ENCODE data around the gene HEATR5A.
"Not testable (repeated sequence)": the region's sequence is repeated elsewhere in the genome, so short reads cannot be mapped to it uniquely, and the experiment has no call there.

HEATR5A gene

GRCh38 chr14:31420319-31421111 is at the start of gene HEATR5A:
Gene HEATR5A (minus strand): TSS chr14:31420550. CDS start chr14:31402975, 17,575 bp downstream.
- peak; percentile 90 for DNase-seq

- DNase-seq = no peak
These were observed 46.2 kb upstream of the HEATR5A start for GRCh38 chr14:31466554-31466953.

- DNase-seq = no peak
These were observed 44.8 kb upstream of the HEATR5A start for GRCh38 chr14:31465111-31465510.

DNA sequence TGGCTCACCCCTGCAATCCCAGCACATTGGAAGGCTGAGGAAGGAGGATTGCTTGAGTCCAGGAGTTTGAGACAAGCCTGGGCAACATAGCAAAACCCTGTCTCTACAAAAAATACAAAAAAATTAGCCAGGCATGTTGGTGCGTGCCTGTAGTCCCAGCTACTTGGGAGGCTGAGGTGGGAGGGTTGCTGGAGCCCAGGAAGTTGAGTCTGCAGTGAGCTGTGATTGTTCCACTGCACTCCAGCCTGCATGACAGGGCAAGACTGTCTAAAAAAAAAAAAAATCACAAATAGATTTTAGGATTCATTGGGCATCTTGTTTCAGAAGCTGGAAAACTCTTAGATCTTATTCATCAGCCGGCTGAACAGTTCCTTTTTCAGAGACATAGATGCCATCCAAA is 42.1 kb upstream of the HEATR5A start:
- DNase-seq = not testable (repeated sequence)

DNA sequence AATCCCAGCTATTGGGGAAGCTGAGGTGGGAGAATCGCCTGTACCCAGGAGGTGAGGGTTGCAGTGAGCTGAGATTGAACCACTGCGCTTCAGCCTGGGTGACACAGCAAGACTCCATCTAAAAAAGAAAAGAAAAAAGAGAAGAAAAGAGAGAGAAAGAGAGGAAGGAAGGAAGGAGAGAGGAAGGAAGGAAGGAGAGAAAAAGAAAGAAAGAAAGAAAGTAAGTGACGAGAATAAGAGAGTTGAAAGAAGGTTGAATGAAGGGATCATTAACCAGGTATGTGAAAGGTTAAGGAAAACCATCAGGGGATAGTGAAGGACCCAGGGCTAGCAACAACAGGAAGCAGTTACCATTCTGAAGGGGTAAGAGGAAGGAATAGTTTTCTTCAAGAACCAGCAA is 41.2 kb upstream of the HEATR5A start:
- DNase-seq = no peak

DNA sequence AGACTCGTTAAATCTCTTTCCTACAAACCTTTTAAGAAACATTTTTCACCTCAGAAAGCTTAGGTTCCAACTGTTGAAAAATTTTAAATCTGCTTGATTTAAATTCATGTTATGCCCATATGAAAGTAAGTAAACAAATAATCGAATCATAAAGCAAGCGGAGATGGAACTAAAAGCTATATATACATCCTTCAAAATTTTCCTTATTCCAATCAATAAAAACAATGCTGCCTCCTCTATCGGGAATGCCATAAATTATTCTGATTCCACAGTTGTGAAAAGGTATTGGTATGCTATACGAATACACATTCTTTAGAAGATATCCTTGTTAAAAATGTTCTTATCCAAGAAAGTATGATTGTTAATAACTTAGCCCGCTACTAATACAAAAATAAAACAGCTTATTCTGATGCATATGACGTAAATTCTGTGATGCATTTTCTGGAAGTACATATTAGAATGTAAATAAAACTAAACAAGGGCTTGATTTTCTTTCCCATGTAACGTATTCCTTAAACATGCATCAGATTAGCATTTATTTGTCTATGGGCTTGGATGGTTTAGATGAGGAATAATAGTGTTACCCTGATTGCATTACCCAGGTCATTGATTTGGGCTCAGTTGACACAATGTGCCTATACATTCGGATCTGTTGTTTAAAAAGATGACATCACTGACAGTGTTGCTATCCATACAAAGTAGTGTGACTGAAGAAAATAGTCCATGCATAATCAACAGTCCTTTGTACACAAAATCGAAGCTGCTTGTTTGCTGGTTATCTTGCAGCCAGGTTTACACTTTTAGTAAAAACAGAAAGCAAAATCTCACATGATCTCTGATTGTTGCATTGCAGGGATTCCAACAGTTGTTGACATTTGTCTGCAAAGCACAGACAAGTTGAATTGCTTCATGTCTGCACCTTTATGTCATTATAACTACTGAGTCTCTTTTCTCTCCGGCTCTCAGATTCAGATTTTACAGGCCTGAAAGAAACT is 37.6 kb upstream of the HEATR5A start:
- no peak for DNase-seq

DNA sequence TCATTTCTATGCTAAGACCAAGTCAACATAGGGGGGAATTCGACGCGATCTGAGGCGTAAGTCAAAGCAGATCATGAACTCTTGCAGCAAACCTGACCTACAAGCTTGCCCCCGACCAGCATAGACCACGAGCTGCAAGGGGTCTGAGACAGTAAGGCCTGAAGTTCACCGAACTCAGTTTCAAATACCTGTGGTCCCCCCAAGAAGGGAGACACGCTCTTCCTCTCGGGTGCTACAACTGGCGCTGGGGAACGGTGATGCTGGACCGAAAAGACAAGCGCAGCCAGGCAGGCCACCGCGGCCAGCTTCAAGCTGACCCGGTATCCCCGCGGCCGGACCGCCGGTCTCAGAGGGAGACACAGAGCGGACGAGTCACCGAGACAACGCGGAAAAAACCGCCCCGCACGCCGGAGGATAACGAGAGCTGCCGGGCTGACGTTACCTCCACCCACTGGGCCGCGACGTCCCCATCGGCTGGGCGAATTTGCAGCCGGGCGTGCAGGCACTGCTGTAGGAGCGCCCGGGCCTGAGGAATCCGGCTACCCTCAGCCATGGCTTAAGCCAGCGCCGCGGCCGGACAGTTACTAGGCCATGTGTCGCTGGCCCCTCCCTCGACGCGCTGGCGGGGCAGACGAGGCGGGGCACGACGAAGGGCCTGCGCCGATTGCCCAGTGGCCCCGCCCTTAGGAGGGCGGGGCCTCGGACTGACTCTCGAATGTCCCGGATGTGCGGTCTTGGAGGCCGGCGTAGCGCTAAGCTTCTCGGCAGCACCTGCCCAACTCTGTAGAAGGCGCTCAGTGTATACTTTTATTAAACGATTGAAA is 36.7 kb upstream of the HEATR5A start, which contains the start of gene DTD2:
DTD2 (minus strand) TSS at position 666 of the 824 bp plus-strand sequence; CDS start at position 553, 113 bp downstream.
- peak; percentile 92 for DNase-seq

- peak; percentile 20 for DNase-seq
These were observed 29.7 kb upstream of the HEATR5A start for GRCh38 chr14:31449971-31450610.

DNA sequence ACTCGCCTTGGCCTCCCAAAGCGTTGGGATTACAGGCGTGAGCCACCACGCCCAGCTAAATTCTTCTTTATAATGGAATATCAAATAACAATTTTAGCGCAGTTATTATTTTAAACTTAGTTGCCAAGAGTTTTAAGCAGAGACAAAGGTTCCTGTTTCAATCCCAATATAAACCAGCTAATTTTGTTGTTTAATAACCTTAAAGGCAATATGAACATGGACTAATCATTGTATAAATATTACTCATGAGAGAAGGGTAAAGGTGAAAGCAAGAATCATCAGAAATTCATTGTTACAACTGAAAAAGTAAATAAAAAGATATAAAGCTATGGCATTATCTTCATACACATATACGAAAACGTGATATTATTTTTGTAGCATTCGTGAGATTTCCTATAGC is 28.8 kb upstream of the HEATR5A start:
- no peak for DNase-seq

DNA sequence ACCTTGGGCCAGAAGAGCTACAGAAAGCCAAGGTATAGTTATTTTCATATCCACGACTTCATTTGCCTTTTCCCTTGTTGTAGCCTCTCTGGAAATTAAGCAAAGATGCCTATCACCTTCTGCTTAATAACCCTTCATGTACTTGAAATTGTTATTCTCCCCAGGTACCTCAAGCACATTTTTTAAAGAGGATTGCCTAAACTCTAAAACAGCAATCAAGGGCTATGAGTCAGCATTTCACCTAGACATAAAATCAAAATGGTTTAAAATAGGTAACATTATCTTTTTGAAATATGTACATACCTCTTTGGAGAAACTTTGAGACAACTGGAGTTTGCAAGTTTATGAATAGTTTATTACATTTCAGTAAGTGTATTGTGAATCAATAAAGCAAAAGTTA is 25.4 kb upstream of the HEATR5A start:
- no peak for DNase-seq

DNA sequence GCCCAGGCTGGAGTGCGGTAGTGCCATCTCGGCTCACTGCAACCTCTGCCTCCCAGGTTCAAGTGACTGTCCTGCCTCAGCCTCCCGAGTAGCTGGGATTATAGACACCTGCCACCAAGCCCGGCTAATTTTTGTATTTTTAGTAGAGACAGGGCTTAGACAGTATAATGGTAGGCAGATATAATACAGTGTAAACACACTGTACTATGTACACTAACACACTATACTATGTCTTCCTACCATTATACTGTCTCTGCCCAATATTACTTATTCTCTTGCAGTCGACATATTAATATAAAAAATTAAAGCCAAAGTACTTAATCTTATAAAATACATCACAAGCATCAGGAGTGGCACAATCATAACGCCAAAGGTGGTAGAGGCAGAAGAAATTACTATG is 21.9 kb upstream of the HEATR5A start:
- no peak for DNase-seq

GRCh38 chr14:31441273-31442111 is 21.1 kb upstream of the HEATR5A start:
- no peak for DNase-seq

DNA sequence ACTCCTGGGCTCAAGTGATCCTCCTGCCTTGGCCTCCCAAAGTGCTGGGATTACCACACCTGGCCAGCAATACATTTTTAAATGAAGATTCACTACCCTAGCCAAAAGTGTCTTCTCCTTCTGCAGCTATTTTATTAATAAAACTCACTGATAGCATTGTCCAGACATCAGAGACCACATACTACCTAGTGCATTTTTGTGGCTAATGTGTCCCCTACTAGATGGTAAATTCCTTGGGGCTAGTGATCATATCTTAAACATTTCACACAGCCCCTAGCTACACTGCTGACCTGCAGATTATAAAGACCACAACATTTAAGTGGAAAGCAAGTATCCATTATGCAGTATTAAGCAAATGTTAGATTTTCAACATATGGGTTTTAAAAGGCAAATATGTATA is 19.9 kb upstream of the HEATR5A start:
- DNase-seq = no peak

DNA sequence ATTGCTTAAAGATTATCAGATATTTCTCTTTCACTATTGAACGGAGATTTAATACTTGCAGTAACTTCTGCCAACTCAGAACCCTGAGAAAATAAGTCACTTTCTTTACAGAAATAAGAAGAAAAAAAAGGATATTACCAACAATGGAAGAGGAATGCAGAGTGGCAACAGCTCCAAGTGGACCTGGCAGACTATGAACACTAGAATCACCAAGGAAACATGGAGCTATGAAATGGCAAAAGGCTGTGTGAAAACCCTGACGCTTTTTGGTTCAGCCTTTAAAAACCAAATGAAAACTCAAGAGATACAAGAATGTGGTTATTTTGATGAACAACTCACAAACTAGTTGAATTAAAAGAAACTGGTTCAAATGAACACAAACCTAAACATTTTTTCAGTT is 19.2 kb upstream of the HEATR5A start:
- DNase-seq = no peak

GRCh38 chr14:31437045-31437691 is 16.8 kb upstream of the HEATR5A start:
- not testable (repeated sequence) for DNase-seq

DNA sequence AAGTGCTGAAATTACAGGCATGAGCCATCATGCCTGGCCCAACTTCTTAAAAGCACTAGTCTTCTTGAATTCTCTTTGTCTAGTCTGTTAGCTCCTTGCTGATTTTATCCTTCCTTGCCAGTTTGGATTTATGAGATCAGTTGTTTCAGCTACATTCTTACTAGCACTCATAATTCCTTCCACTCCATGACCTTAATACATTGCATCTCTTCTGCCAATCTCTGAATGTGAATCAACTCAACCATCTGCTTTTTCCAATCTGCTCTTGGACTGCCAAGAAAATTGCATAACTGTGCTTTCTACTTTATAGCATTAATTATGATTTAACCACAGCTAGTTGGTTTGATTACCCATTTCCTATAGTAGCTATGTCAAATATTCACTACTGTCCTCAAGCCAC is 14.9 kb upstream of the HEATR5A start:
- no peak for DNase-seq

DNA sequence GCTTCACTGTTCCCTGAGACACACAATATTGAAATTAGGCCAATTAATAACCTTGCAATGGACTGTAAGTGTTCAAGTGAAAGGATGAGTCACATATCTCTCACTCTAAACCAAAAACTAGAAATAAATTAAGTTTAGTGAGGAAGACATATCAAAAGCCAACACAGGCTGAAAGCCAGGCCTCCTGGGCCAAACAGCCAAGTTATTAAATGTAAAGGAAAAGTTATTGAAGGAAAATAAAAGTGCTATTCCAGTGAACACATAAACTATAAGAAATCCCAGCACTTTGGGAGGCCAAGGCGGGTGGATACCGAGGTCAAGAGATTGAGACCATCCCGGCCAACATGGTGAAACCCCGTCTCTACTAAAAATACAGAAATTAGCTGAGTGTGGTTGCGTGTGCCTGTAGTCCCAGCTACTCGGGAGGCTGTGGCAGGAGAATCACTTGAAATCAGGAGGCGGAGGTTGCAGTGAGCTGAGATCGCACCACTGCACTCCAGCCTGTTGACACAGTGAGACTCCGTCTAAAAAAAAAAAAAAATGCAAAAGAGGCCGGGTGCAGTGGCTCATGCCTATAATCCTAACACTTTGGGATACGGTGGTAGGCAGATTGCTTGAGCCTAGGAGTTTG is 10.4 kb upstream of the HEATR5A start:
- DNase-seq = no peak

DNA sequence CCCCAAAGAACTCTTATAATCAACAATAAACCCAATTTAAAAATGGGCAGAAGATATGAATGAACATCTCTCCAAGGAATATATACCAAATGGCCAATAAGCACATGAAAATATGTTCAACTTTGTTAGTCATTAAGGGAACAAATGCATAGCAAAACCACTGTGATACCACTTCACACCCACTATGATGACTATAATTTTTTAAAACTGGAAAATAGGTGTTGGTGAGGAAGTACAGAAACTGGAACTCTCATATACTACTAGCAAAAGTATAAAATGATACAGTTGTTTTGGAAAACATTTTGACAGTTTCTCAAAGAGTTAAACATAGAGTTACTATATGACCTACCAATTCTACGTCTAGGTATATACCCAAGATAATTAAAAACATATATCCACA is 9.4 kb upstream of the HEATR5A start:
- DNase-seq = no peak

- no peak for DNase-seq
These were observed 7.7 kb upstream of the HEATR5A start for GRCh38 chr14:31428011-31428410.

DNA sequence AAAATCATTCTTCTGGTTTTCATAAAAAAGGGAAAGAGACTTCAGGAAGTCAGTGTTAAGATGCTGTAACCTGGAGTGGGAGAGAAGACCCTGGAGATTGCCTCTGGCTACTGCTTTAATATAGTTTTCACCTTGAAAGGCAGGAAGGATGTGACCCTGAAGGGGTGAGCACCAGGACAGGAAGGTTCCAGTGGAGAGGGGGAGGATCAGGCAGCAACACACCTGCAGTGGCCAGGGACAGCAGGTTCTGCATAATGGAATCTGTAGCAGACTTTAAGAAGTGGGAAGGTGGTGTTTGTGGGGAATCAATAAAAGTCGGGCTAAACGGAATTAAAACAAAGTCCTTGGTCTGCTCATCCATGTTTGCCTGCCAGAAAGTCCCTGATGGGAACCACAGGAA is 6.3 kb upstream of the HEATR5A start:
- DNase-seq = no peak

Measured in CD4-positive, alpha-beta T cell treated with Interleukin-4 for 4 hours (primary cell).